CD14-positive monocyte (primary cell): ENCODE measurements around the gene IFITM10. TPM values are rescaled to one million over a fixed set of nuclear protein-coding genes. Genes with fewer than 3 reads are reported as not detected.

Experiments
- DNase-seq, 3 donors: peaks; one replicate each; pipeline ENCODE4 v3.0.0-alpha.2; 2011 to 2022
- H2AFZ ChIP-seq: 2 replicates; pipeline ENCODE4 v1.6.0; 2012; ENCODE audit warnings: mild to moderate bottlenecking, low read depth, low read length, inconsistent platforms; ENCODE audit not compliant: insufficient read depth, poor library complexity, severe bottlenecking
- H3K27ac ChIP-seq, 2 donors: 1 replicate in 1 of 2; 2 replicates in 1 of 2; pipeline ENCODE4 v1.5.1; 2012 to 2013; ENCODE audit warnings: low read length in 2 of 2, control low read depth in 1 of 2, inconsistent platforms in 1 of 2, low read depth in 1 of 2, mild to moderate bottlenecking in 1 of 2
- H3K27me3 ChIP-seq, 2 donors: one replicate each; pipeline versions ENCODE4 v1.6.0 to v1.6.1; 2011 to 2013; ENCODE audit warnings: low read length in 2 of 2; ENCODE audit not compliant: control insufficient read depth in 2 of 2, insufficient read depth in 2 of 2
- H3K36me3 ChIP-seq, 2 donors: replicated peaks in 1 of 2; 1 replicate in 1 of 2; 2 replicates in 1 of 2; pipeline versions ENCODE4 v1.5.1 to v1.6.1; 2012 to 2013; ENCODE audit warnings: low read length in 2 of 2, control low read depth in 1 of 2, inconsistent platforms in 1 of 2, mild to moderate bottlenecking in 1 of 2; ENCODE audit not compliant: insufficient read depth in 2 of 2, control insufficient read depth in 1 of 2
- H3K4me1 ChIP-seq, 2 donors: 1 replicate in 1 of 2; 2 replicates in 1 of 2; pipeline versions ENCODE4 v1.5.1 to v1.6.1; 2012 to 2013; ENCODE audit warnings: low read length in 2 of 2, control low read depth in 1 of 2, inconsistent platforms in 1 of 2, mild to moderate bottlenecking in 1 of 2, moderate library complexity in 1 of 2; ENCODE audit not compliant: insufficient read depth in 2 of 2, control insufficient read depth in 1 of 2
- H3K4me2 ChIP-seq: replicated peaks from 2 replicates; pipeline ENCODE3; 2012; ENCODE audit warnings: low read length, moderate library complexity, mild to moderate bottlenecking; ENCODE audit not compliant: poor library complexity, severe bottlenecking; ENCODE audit errors: extremely low read depth
- H3K4me3 ChIP-seq, 3 experiments: fragments of 200-600 bp in 1 of 3; sonication (generic) in 1 of 3; replicated peaks in 1 of 3; 1 replicate in 2 of 3; 2 replicates in 1 of 3; pipeline ENCODE4 v1.5.1; 2011 to 2013; ENCODE audit warnings: low read length in 3 of 3, mild to moderate bottlenecking in 3 of 3, control low read depth in 2 of 3, low read depth in 2 of 3, inconsistent platforms in 1 of 3, moderate library complexity in 1 of 3
- H3K79me2 ChIP-seq: 2 replicates; pipeline ENCODE4 v1.6.0; 2012; ENCODE audit warnings: mild to moderate bottlenecking, control low read depth, inconsistent platforms, low read length, moderate library complexity; ENCODE audit not compliant: insufficient read depth
- H3K9ac ChIP-seq: 2 replicates; pipeline ENCODE4 v1.6.0; 2017; ENCODE audit warnings: low read length, mild to moderate bottlenecking; ENCODE audit not compliant: insufficient read depth, poor library complexity, severe bottlenecking
- H3K9me3 ChIP-seq, 2 donors: replicated peaks in 1 of 2; 1 replicate in 1 of 2; 2 replicates in 1 of 2; pipeline versions ENCODE4 v1.5.1 to v1.6.1; 2012 to 2013; ENCODE audit warnings: low read length in 2 of 2, control low read depth in 1 of 2; ENCODE audit not compliant: control insufficient read depth in 1 of 2, insufficient read depth in 1 of 2
- H4K20me1 ChIP-seq: 2 replicates; pipeline ENCODE4 v1.6.0; 2012; ENCODE audit warnings: mild to moderate bottlenecking, low read length, control low read depth, moderate library complexity; ENCODE audit not compliant: insufficient read depth
- H3K27ac Mint-ChIP-seq, 7 donors: one replicate each; pipeline ENCODE4 v1.8.0; 2020; ENCODE audit warnings: mild to moderate bottlenecking in 7 of 7, mixed read lengths in 7 of 7, moderate library complexity in 6 of 7, inconsistent platforms in 2 of 7
- H3K27me3 Mint-ChIP-seq, 3 donors: one replicate each; pipeline ENCODE4 v1.8.0; 2021 to 2022; ENCODE audit warnings: low read depth in 3 of 3, mild to moderate bottlenecking in 3 of 3, mixed read lengths in 3 of 3, moderate library complexity in 3 of 3, inconsistent platforms in 1 of 3
- H3K36me3 Mint-ChIP-seq, 2 donors: one replicate each; pipeline ENCODE4 v1.8.0; 2020; ENCODE audit warnings: mixed read lengths in 2 of 2, inconsistent platforms in 1 of 2, mild to moderate bottlenecking in 1 of 2
- H3K4me1 Mint-ChIP-seq: one replicate; pipeline ENCODE4 v1.8.0; 2020; ENCODE audit warnings: mild to moderate bottlenecking, mixed read lengths
- H3K4me3 Mint-ChIP-seq, 2 donors: one replicate each; pipeline ENCODE4 v1.8.0; 2020; ENCODE audit warnings: mild to moderate bottlenecking in 2 of 2, mixed read lengths in 2 of 2, moderate library complexity in 1 of 2
- H3K9me3 Mint-ChIP-seq, 7 donors: one replicate each; pipeline ENCODE4 v1.8.0; 2020 to 2022; ENCODE audit warnings: mixed read lengths in 7 of 7, mild to moderate bottlenecking in 6 of 7, moderate library complexity in 6 of 7, inconsistent platforms in 2 of 7
- WGBS: methylation state at CpG from one replicate; pipeline ENCODE4 v1.1.5; 2013; ENCODE audit warnings: missing lambda C conversion rate; ENCODE audit not compliant: insufficient coverage; 5-methylcytosine and 5-hydroxymethylcytosine counted together
- intact Hi-C, 2 donors: fragments of 100-400 bp; cut with micrococcal nuclease; formaldehyde crosslinking; loops; one replicate each; pipeline versions ENCODE4 v1.15.0 to v1.15.1; 2023
- polyA plus RNA-seq, 3 donors: library from polyadenylated mRNA; depleted of rRNA in 1 of 3; unstranded in 2 of 3; stranded (reverse) in 1 of 3; fragments of 300-500 nt in 2 of 3; fragments of >200 nt in 1 of 3; fragmentation: Illumina TruSeq in 2 of 3; gene quantifications; 1 replicate in 2 of 3; 2 replicates in 1 of 3; pipeline ENCODE4 v1.2.3, GENCODE V29; 2012 to 2021
- TF ChIP-seq, protein P1 (sequence below): fragments of 200-600 bp; IDR thresholded peaks from one replicate; pipeline ENCODE4 v1.8.0; 2022; ENCODE audit warnings: antibody characterized with exemption, mild to moderate bottlenecking

The IFITM10 gene
- polyA plus RNA-seq, 3 donors = 2.4 TPM; not detected in 2

DNA sequence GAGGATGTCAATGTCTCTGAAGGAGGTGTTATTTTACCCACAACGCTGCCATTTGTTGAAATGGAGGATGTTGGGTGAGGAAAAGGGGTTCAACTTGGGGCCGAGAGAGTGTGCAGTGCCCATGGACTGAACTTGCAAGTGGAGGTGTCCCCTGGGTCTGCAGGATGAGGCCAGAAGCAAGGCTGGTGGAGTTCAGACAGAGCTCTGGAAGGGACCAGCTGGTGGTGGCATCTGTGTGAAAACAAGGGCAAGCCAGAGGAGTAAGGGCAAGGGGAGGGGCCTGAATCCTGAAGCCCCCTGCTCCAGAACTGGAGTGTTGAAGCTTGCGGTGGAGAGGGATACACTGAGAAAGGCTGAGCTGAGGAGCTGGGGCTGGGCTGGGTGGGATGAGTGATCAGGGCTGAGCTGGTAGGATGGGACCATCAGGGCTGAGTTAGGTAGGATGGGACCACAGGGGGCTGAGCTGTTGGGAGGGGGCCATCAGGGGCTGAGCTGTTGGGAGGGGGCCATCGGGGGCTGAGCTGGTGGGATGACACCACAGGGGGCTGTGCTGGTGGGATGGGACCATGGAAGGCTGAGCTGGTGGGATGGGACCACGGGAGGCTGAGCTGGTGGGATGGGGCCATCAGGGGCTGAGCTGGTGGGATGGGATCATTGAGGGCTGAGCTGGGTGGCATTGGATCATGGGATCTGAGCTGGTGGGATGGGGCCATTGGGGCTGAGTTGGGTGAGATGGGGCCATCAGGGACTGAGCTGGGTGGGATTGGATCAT is 26.7 kb upstream of the IFITM10 start:
- Histone ChIP-seq H3K4me3 (peak overlapping the region in 1 of 3 experiments; percentile 11), H2AFZ (no peak overlapping the region), H3K9me3 (no peaks in the 10 kb centered on the region), H3K4me2 (peak overlapping the region; percentile 18), H3K9ac (peak overlapping the region; percentile 56), H3K36me3 (no peaks in the 10 kb centered on the region), H3K27ac (peak overlapping the region; percentile 89 to 92), H3K79me2 (no peaks in the 10 kb centered on the region), H3K4me1 (peaks cover 85 to 88% of the 10 kb centered on the region in 2 donors), H3K27me3 (no peaks in the 10 kb centered on the region), H4K20me1 (no peaks in the 10 kb centered on the region)
- H3K9me3 Mint-ChIP-seq = peaks cover 0 to 4% (median 2%) of the 10 kb centered on the region in 7 donors
- intact Hi-C loops = no loop called here
- no peak for DNase-seq
- H3K27ac Mint-ChIP-seq = peak overlapping the region; percentile 91 to 97 (median 95)
- peaks cover 83% of the 10 kb centered on the region for H3K4me1 Mint-ChIP-seq
- peak overlapping the region in 1 of 2 donors; percentile 46 for H3K4me3 Mint-ChIP-seq
- peaks cover 4 to 9% of the 10 kb centered on the region in 2 donors for H3K36me3 Mint-ChIP-seq
- peaks cover 1 to 5% (median 2%) of the 10 kb centered on the region in 3 donors for H3K27me3 Mint-ChIP-seq
- TF ChIP-seq, protein P1, sequence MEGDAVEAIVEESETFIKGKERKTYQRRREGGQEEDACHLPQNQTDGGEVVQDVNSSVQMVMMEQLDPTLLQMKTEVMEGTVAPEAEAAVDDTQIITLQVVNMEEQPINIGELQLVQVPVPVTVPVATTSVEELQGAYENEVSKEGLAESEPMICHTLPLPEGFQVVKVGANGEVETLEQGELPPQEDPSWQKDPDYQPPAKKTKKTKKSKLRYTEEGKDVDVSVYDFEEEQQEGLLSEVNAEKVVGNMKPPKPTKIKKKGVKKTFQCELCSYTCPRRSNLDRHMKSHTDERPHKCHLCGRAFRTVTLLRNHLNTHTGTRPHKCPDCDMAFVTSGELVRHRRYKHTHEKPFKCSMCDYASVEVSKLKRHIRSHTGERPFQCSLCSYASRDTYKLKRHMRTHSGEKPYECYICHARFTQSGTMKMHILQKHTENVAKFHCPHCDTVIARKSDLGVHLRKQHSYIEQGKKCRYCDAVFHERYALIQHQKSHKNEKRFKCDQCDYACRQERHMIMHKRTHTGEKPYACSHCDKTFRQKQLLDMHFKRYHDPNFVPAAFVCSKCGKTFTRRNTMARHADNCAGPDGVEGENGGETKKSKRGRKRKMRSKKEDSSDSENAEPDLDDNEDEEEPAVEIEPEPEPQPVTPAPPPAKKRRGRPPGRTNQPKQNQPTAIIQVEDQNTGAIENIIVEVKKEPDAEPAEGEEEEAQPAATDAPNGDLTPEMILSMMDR = no peak
- 100% methylated on average over 4 of the region's 5 CpGs for WGBS

DNA sequence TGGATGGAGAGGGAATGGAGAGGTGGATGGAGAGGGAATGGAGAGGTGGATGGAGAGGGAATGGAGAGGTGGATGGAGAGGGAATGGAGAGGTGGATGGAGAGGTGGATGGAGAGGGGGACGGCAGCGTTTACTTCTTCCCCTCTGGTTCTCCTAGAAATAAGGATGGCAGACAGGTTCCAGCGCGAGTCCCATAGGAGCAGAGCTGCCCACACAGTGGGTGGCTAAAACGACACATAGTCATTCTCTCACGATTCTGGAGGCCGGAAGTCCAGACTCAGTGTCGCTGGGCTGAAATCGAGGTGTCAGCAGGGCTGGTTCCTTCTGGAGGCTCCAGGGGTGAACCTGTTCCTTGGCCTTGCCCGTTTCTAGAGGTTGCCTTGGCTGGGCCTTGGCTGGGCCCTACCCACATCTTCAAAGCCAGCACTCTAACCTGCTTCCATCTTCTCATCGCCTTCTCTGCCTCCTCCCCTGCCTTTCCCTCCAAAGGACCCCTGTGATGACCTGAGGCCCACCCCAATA is 26.0 kb upstream of the IFITM10 start:
- Histone ChIP-seq H3K27ac (peak overlapping the region in 1 of 2 donors; percentile 92), H3K79me2 (no peaks in the 10 kb centered on the region), H3K27me3 (no peaks in the 10 kb centered on the region), H3K4me2 (no peak overlapping the region), H3K4me3 (no peak overlapping the region), H2AFZ (no peak overlapping the region), H3K4me1 (peaks cover 85 to 88% of the 10 kb centered on the region in 2 donors), H3K36me3 (no peaks in the 10 kb centered on the region), H3K9ac (no peak overlapping the region), H4K20me1 (no peaks in the 10 kb centered on the region), H3K9me3 (no peaks in the 10 kb centered on the region)
- no peak for DNase-seq
- Mint-ChIP-seq H3K27me3 (peaks cover 1 to 5% (median 2%) of the 10 kb centered on the region in 3 donors), H3K36me3 (peaks cover 4 to 9% of the 10 kb centered on the region in 2 donors), H3K4me1 (peaks cover 83% of the 10 kb centered on the region), H3K9me3 (peaks cover 0 to 4% (median 2%) of the 10 kb centered on the region in 7 donors), H3K27ac (peak overlapping the region in 3 of 7 donors; percentile 77 to 97 (median 92)), H3K4me3 (no peak overlapping the region)
- WGBS = 96% methylated on average over 9 of the region's 11 CpGs
- intact Hi-C loops = no loop called here
- TF ChIP-seq, protein P1 = no peak
